Cardiac muscle cell (in vitro differentiated cells and primary cell): ENCODE data around the gene CCDC149. TPM values are rescaled to one million over a fixed set of nuclear protein-coding genes. Genes with fewer than 3 reads are reported as not detected.

Source experiments
- DNase-seq, 2 donors: peaks; one replicate each; pipeline versions ENCODE4 v3.0.0 to v3.0.0-alpha.2; 2010 to 2017; ENCODE audit warnings: low read depth in 1 of 2, low spot score in 1 of 2
- H3K27ac ChIP-seq: fragments of 200-600 bp; sonication (generic); 2 replicates; pipeline ENCODE4 v1.5.1; 2016
- H3K27me3 ChIP-seq: fragments of 200-600 bp; sonication (generic); 2 replicates; pipeline ENCODE4 v1.6.0; 2016; ENCODE audit warnings: control low read depth
- H3K36me3 ChIP-seq: fragments of 200-600 bp; sonication (generic); 2 replicates; pipeline ENCODE4 v1.5.1; 2016; ENCODE audit warnings: control low read depth
- H3K4me1 ChIP-seq: fragments of 200-600 bp; sonication (generic); 2 replicates; pipeline ENCODE4 v1.8.1; 2017; ENCODE audit warnings: low read depth, mild to moderate bottlenecking, mixed run types
- H3K4me3 ChIP-seq: fragments of 200-600 bp; sonication (generic); 2 replicates; pipeline ENCODE4 v1.5.1; 2016; ENCODE audit warnings: mild to moderate bottlenecking
- H3K9me3 ChIP-seq: fragments of 200-600 bp; sonication (generic); 2 replicates; pipeline ENCODE4 v1.5.1; 2017; ENCODE audit warnings: low read depth, mild to moderate bottlenecking, control low read depth
- polyA plus RNA-seq: library from polyadenylated mRNA; unstranded; fragments of >200 nt; fragmentation: Nextera tagmentation; extraction: Ambion mirVana; gene quantifications from 2 replicates; pipeline ENCODE4 v1.2.1, GENCODE V29; 2016
- total RNA-seq: library from RNA; depleted of rRNA; stranded (reverse); fragments of >200 nt; gene quantifications from 2 replicates; pipeline ENCODE4 v1.2.3, GENCODE V29; 2016
- TF ChIP-seq, protein P1 (sequence below): IDR thresholded peaks from 2 replicates; pipeline ENCODE4 v1.5.1; 2012; ENCODE audit warnings: low read depth, mild to moderate bottlenecking, low read length

The CCDC149 gene
- total and polyA plus RNA-seq, 2 experiments from 2014 or later = 4.2 to 7.0 TPM

GRCh38 chr4:24871210-24871609, 41.6 kb downstream of the CCDC149 start:
- Histone ChIP-seq H3K36me3 (no peaks in the 10 kb centered on the region), H3K27ac (no peak overlapping the region), H3K27me3 (no peaks in the 10 kb centered on the region), H3K9me3 (no peaks in the 10 kb centered on the region), H3K4me3 (no peak overlapping the region), H3K4me1 (no peaks in the 10 kb centered on the region)
- DNase-seq = no peak
- TF ChIP-seq, protein P1, sequence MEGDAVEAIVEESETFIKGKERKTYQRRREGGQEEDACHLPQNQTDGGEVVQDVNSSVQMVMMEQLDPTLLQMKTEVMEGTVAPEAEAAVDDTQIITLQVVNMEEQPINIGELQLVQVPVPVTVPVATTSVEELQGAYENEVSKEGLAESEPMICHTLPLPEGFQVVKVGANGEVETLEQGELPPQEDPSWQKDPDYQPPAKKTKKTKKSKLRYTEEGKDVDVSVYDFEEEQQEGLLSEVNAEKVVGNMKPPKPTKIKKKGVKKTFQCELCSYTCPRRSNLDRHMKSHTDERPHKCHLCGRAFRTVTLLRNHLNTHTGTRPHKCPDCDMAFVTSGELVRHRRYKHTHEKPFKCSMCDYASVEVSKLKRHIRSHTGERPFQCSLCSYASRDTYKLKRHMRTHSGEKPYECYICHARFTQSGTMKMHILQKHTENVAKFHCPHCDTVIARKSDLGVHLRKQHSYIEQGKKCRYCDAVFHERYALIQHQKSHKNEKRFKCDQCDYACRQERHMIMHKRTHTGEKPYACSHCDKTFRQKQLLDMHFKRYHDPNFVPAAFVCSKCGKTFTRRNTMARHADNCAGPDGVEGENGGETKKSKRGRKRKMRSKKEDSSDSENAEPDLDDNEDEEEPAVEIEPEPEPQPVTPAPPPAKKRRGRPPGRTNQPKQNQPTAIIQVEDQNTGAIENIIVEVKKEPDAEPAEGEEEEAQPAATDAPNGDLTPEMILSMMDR = no peak

DNA sequence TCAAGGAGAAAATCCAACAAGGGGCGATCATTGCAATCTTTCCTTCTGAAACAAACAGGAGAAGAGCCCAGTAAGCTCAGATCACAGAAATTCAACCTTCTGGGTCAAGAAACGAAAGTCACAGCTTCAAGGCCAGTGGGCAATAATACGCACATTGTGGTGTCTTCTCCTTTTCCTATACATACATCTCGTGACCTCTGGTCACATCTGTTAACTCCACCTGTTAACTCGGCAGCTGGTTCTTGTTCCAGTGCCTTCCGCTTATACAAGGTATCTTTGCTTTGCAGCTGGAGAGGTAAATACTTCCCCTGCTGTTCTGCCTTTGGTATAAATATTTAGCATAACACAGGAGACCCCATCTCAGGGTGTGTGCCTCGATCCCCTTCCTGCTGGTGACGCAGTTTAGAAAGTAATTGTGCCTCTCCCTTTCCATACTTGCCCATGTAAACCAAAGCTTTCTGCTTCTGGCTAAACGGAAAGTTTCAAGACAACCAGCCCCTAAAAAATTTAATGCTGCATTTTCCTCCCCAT, 45.0 kb downstream of the CCDC149 start:
- Histone ChIP-seq H3K9me3 (no peaks in the 10 kb centered on the region), H3K4me3 (no peak overlapping the region), H3K36me3 (no peaks in the 10 kb centered on the region), H3K27me3 (no peaks in the 10 kb centered on the region), H3K27ac (no peak overlapping the region), H3K4me1 (no peaks in the 10 kb centered on the region)
- TF ChIP-seq, protein P1 = no peak
- DNase-seq = no peak

GRCh38 chr4:24867251-24867650, 45.6 kb downstream of the CCDC149 start:
- H3K4me1 ChIP-seq = no peaks in the 10 kb centered on the region
- H3K27ac ChIP-seq = no peak overlapping the region
- TF ChIP-seq, protein P1 = no peak
- no peaks in the 10 kb centered on the region for H3K36me3 ChIP-seq
- H3K4me3 ChIP-seq = no peak overlapping the region
- H3K27me3 ChIP-seq = no peaks in the 10 kb centered on the region
- DNase-seq = no peak
- no peaks in the 10 kb centered on the region for H3K9me3 ChIP-seq

DNA sequence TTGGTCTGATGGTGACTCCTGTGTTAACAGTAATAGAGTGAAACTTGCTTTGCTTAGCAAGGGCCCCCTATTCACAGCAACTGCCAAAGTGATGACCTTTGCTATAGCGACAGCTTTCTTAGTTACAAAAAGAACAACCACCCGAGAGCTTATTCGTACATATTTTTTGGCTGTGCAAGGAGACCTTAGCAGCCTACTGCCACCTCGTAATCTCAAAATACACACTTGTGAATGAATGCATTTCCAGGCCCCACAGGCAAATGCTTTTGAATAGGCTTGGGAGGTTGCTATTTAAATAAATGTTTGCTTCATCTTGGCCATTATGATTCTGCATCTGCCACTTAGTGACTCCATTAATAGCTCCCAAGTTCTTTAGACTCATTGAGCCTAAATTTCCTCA, 47.4 kb downstream of the CCDC149 start:
- H3K4me3 ChIP-seq = no peak overlapping the region

GRCh38 chr4:24863799-24864198, 49.0 kb downstream of the CCDC149 start:
- TF ChIP-seq, protein P1 = no peak
- Histone ChIP-seq H3K27me3 (no peaks in the 10 kb centered on the region), H3K27ac (no peak overlapping the region), H3K4me1 (peaks cover 5% of the 10 kb centered on the region), H3K36me3 (no peaks in the 10 kb centered on the region), H3K4me3 (no peak overlapping the region), H3K9me3 (no peaks in the 10 kb centered on the region)
- DNase-seq = no peak

More for the DNA sequence above, 47.4 kb downstream of the CCDC149 start:
- TF ChIP-seq, protein P1 = no peak
- H3K27ac ChIP-seq = no peak overlapping the region
- H3K36me3 ChIP-seq = no peaks in the 10 kb centered on the region
- no peaks in the 10 kb centered on the region for H3K9me3 ChIP-seq
- no peaks in the 10 kb centered on the region for H3K4me1 ChIP-seq
- DNase-seq = no peak
- H3K27me3 ChIP-seq = no peaks in the 10 kb centered on the region
